NCI-H510A treated with DMSO at 0.1 percent for 48 hours (cell line): ENCODE data around the gene CENPK.
"Not testable (repeated sequence)": the region's sequence is repeated elsewhere in the genome, so short reads cannot be mapped to it uniquely, and the experiment has no call there.

Source experiments
- DNase-seq: peaks from one replicate; lab custom pipeline; 2025; lab: John Stamatoyannopoulos, UW

Gene CENPK

GRCh38 chr5:65506961-65507360 lies 56.0 kb downstream of the CENPK start:
- DNase-seq, result no peak

GRCh38 chr5:65489119-65489518 lies 73.8 kb downstream of the CENPK start:
- DNase-seq, result no peak

DNA sequence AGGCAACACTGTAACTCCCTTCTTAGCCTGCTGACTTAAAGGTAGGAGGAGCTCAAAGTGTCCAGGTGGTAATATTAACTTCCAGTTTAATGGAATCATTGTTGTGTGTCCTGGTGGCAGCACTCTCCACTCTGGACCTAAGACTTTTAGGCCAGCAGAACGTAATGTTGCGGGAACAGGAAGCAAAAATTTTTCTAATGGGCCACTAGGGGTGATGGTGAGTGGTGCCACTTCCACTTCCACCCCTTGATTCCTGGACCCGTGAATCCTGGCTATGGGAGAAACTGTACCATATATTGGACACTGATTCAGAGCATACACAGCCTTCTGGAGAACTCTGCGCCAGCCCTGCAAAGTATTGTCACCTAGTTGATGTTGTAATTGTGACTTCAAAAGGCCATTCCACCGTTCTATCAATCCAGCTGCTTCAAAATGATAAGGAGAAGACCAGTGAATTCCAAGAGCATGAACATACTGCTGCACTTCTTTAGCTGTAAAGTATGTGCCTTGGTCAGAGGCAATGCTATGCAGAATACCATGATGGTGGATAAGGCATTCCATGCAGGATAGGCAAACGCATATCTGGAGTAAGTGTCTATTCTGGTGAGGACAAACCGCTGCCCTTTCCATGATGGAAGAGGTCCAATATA lies 74.8 kb downstream of the CENPK start:
- DNase-seq, result not testable (repeated sequence)

- not testable (repeated sequence) for DNase-seq
Observed at GRCh38 chr5:65486803-65487202, 76.2 kb downstream of the CENPK start.

DNA sequence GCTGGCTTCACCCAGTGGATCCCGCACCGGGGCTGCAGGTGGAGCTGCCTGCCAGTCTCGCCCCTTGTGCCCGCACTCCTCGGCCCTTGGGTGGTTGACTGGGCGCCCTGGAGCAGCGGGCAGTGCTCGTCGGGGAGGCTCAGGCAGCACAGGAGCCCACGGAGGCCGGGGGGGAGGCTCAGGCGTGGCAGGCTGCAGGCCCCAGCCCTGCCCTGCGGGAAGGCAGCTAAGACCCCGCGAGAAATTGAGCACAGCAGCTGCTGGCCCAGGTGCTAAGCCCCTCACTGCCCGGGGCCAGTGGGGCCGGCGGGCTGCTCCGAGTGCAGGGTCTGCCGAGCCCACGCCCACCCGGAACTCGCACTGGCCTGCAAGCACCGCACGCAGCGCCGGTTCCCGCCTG lies 77.6 kb downstream of the CENPK start:
- no peak for DNase-seq

DNA sequence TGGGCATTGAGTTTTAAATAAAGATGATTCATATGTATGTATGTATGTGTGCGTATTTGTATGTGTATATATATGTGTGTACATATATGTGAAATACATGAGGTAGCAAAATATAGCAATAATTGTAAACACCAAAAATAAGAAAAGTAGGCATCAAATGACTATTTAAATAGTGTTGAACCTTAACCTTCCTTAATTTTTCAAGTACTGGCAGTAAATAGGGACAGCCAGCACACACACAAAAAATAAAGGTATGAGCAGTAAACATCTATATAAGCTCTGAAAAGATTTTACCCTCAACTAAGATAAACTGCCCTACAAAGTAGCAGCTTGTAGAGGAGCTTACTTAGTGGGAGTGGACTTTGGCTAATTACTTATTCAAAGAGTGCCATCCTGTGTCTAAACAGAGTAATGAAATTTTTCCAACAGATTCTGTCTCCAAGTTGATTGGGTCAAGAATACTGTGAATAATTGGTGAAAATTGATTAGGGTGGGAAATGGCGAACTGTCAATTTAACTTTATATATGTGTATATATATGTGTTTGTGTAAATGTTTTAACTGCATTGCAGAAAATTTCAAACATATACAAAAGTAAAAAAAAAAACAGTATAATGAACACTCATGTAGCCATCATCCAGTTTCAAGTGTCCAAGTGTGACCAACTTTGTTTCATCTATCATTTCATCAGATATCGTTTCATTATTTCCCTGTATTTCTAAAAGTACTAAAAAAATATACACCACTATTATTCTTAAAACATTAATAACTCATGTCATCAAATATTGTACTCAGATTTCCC lies 79.2 kb downstream of the CENPK start:
- peak; percentile 49 for DNase-seq

- peak; percentile 33 for DNase-seq
Observed at GRCh38 chr5:65482736-65483545, 80.0 kb downstream of the CENPK start.

DNA sequence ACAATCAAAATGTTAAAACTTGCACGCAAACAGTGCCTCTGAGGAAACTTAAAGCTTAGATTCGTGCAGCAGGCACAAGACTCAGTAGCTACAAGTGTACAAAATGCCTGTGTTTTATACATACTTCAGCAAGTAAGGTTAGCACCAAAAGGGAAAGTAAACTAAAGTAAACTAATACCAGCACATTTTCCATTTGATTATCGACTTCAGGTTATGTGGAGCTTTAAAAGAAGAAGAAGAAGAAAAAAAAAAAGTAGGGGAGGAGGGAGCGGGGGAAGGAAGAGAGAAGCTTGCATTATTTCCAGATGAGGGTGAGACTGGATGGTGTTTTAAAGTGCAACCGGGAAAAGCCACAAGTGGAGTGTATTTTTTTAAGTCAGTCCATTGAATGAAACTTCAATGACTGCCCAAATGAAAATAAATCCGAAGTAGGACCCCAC lies 80.7 kb downstream of the CENPK start:
- DNase-seq, result peak; percentile 33

DNA sequence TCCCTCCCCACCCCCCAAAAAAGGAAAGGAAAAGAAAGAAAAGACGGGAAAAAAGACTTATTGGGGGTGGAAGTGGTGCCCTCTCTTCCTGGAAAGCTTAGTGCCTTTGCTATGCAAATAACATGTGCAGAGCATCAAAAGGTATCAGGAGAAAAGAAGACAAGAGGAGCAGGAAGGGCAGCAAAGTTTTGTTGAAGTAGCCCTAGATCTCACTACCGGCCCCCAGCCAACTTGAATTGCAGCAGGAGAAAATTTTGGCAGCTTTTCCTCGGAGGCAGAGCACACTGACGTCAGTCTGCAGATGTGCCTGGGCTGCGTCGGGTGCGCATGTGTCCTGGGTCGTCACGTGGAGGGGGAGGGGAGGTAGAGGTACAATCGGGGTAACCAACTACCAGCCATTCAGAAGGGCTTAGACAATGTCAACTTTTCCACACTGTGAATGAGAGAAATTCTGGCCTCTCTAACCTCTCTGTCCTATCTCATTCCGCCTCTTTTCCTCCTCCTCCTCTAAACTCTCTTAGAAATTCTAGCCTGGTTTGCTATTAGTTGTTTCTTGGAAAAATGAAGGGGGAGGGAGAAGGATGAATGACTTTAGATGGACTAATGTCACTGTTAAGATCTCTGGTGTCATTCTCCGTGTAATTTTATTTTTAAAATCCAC lies 81.2 kb downstream of the CENPK start, which contains the start of gene ADAMTS6:
TSS of gene ADAMTS6 (minus strand) at position 286 of the 661 bp plus-strand sequence. CDS start 8,247 bp downstream, outside the sequence.
- peak; percentile 22 for DNase-seq

- DNase-seq, result no peak
Observed at GRCh38 chr5:65481171-65481581, 81.8 kb downstream of the CENPK start.

DNA sequence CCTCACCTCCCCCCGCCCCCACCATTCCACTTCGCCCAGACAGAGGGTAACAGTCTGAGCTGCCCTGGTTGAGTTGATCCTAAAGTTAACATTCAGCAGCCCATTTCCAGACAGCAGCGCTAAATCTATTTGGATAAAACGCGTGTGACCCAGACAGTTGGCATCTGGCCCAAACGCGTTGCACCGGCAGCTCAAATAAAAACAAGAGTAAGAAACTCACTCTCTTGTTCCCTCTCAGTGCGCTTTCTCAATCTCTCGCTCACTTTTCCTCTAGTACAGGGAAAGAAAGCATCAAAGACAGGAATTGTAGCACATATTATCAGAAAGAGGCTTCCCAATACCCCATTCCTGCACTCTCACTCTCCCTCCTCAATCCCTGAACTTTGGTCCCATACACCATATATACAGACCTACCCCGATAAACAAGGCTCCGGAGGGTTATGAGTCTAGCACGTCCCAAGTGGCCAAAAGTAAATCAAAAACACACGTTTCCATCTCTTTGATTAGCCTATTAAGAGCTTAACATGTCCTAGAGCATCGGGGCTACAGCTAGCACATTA lies 82.6 kb downstream of the CENPK start:
- DNase-seq, result peak; percentile 22

DNA sequence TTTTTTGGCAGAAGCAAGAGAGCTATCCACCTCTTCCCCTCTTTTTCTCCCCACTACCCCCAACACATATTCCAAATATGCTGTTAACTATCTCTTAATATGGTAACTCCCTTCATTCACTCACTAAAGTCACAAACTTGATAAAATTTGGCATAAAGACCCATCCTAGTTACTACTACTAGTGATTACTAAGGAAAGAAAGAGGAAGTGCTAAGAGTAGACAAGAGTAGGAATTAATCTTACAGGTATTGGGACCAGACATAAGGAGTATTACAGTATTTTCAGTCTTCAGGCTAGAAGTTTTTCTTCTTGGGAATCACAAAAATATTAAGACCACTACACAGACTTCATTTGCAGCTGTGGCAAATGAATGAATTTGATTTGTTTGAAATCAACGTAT lies 83.4 kb downstream of the CENPK start:
- DNase-seq, result no peak

- DNase-seq, result no peak
Observed at GRCh38 chr5:65478336-65478735, 84.6 kb downstream of the CENPK start.

DNA sequence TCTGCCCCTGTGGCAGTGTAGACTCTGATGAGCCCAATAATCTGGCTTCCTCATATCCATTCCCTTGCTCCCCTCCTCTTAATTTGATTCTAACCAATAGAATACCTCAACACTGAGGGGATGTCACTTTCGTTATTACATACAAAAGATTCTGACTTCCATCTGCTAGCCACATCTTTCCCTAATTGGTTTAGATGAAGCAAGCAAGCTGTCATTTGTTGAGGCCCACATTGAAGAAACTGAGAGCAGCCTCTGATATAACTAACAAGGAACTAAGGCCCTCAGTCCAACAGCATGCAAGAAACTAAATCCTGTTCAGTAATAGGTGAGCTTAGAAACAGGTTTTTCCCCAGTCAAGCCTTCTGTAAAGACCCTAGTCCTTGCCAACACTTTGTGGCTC lies 87.1 kb downstream of the CENPK start:
- no peak for DNase-seq

DNA sequence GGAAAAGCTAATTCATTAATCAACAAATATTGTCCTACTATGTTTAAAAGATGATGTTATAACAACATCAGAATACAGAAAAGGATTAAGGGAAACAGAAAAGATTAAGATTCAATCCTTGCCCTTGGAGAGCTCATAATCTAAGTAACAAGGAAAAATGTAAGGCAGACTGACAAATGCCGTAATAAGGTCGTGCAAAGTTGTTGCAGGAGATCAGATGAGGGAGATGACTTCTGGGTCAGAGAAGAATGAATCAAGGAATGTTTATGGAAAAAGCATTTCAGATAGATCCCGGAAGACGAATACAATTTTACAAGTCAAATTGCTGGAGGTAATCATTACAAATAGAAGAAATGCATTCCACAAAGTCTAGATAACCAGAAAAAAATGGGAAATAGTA lies 87.6 kb downstream of the CENPK start:
- no peak for DNase-seq

GRCh38 chr5:65474130-65474711 lies 88.7 kb downstream of the CENPK start:
- DNase-seq, result no peak

GRCh38 chr5:65468633-65469032 lies 94.3 kb downstream of the CENPK start:
- no peak for DNase-seq
